OCI-LY3 (cell line): ENCODE results near the gene COMT.

Source experiments
- CTCF ChIP-seq: fragments of 200-600, 300-600 bp; sonication (generic); IDR thresholded peaks from 2 replicates; pipeline ENCODE4 v1.5.1; 2014; ENCODE audit warnings: antibody characterized with exemption, low read length, low read depth
- EZH2phosphoT487 ChIP-seq: fragments of 200-600 bp; shearing (Covaris generic); IDR thresholded peaks from 2 replicates; pipeline ENCODE4 v1.6.1; 2018; ENCODE audit warnings: antibody characterized with exemption, mixed run types, low read depth

- TF ChIP-seq CTCF (no peak), EZH2phosphoT487 (no peak)
Observed at GRCh38 chr22:20003304-20003703, 61.7 kb downstream of the COMT start.
